Measurements from ENCODE around the gene PSMD9.
"Not testable (repeated sequence)": the region's sequence is repeated elsewhere in the genome, so short reads cannot be mapped to it uniquely, and the experiment has no call there.

Gene PSMD9

DNA sequence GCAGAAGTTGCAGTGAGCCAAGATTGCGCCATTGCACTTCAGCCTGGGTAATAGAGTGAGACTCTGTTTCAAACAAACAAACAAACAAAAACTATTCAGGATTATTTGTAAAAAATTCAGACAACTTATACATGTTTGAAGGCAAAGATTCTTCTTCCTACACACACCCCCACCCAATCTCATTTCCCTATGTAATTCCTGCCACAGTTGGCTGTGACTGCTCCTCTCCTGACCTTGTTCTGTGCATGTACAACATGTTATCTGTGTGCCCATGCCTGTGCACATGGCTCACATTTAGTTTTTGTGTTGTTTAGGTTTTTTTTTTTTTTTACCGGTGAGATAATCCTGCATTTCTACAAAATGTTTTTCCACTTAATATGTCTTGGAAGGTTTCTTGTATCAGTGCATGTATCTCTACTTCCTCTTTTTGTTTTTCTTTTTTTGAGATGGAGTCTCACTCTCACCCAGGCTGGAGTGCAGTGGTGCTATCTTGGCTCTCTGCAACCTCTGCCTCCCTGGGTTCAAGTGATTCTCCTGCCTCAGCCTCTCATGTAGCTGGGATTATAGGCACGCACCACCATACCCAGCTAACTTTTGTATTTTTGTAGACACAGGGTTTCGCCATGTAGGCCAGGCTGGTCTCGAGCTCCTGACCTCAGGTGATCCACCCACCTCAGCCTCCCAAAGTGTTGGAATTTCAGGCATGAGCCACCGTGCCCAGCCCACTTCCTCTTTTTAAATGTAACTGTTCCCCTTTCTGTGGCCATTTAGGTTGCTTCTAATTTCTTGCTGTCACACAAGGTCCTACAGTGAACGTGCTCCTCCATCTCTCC, 38.5 kb downstream of the PSMD9 start:
- no peak for DNase-seq

DNA sequence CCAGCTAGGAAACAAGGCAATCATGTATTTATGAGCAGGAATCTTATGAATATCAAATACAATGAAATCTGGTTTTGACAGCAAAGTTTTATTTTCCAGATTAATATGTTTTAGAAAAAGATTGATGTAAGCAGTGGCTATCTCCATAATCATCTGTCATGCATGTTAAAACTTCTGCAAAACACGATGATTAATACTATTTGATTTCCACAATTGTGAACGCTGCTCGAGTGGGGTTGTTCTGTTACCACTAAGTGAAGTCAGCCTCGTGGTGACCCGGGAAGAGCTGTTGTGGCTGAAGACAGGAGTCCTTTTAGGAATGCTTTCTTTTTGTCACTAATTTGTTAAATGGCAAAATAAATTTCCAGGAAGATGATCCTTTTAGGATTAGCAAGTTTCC, 39.2 kb downstream of the PSMD9 start:
- no peak for DNase-seq

DNA sequence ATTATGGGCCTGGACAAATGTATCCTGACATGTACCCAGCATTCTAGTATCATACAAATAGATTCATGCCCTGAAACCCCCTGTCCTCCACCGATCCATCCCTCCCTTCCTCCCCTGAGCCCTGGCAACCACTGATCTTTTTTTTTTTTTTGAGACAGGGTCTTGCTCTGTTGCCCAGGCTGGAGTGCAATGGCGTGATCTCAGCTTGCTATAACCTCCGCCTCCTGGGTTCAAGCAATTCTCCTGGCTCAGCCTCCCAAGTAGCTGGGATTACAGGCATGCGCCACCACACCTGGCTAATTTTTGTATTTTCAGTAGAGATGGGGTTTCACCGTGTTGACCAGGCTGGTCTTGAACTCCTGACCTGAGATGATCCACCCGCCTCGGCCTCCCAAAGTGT, 41.0 kb downstream of the PSMD9 start:
- not testable (repeated sequence) for DNase-seq

DNA sequence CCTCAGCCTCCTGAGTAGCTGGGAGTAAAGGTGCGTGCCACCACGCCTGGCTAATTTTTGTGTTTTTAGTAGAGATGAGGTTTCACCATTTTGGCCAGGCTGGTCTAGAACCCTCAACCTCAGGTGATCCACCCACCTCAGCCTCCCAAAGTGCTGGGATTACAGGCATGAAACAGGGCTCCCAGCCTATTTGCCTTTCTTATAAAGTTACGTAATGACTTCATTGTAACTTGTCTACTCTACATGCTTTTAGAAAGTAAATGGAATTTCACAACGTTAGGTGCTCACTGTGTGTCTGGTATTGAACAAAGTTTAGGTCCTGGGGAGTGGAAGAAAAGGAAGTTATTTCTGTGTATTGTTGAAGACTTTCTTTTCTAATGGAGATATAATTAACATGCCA, 42.3 kb downstream of the PSMD9 start:
- no peak for DNase-seq

DNA sequence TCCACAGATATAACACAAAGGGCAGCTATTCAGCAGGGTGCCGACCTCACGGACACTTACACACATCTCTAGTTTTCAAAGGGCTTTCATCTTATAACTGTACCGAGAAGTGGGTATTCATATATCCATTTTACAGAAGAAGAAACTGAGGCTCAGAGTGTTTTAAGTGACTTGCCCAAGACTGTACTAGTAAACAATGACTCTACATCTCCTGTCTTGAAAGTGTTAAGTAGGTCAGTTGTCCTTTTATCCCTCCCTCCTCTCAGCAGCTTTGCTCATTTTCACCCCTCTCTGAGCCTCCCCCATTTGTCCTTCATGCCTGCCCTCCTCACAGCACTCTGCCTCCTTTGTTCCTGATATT, 43.6 kb downstream of the PSMD9 start:
- no peak for DNase-seq

DNA sequence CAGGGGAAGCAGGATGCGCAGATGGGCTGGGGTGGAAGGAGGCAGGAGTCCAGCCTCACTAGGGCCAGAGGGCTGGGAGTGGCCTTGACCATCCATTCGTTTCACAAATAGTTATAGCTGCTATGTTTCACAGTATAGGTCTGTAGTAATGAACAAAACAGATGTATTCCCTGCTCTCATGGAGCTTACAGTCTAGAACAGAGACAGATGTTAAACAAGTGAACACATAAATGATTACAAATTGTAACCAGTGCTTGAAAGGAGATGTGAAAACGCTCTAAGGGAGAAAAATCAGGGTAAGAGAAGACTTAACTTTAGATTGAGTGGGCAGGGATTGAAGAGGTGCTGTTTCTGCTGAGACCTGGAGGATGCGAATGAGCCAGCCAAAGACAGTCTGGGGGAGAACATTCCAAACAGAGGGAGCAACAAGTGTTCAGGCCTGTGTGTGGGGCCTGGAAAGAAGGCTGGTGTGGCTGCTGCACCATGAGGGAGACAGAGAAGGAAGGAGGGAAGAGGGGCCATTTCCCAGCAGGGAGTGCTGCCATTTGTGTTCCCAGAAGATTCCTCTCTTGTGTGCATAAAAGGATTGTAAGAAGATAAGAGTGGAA, 44.4 kb downstream of the PSMD9 start:
- no peak for DNase-seq

DNA sequence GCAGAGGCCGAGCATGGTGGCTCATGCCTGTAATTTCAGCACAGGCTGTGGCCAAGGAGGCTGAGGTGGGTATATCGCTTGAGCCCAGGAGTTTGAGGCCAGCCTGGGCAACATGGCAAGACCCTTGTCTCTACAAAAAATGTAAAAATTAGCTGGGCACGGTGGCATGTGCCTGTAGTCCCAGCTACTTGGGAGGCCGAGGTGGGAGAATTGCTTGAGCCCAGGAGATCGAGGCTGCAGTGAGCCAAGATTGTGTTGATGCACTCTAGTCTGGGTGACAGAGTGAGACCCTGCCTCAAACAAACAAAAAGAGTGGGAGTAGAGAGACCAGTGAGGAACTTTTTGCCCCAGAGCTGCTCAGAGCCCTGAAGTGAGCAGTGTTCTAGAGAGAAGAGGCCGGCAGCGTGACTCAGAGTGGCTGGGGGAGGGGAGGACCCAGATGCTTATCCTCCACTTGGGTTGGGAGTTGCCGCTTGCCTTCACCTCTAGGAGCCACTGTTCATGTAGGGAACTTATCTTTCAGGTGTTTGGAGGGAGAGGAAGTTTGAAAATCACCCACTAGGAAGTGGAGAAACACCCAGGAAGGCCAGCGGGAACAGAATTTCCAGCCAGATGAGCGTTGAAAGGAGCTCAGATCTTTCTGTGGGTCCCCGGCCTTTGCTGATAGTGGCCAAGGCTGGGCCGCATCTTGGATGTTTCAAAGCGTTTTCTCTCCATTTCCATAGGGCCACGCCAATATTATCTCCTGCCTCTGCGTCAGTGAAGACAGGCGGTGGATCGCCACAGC, 45.1 kb downstream of the PSMD9 start:
- no peak for DNase-seq

DNA sequence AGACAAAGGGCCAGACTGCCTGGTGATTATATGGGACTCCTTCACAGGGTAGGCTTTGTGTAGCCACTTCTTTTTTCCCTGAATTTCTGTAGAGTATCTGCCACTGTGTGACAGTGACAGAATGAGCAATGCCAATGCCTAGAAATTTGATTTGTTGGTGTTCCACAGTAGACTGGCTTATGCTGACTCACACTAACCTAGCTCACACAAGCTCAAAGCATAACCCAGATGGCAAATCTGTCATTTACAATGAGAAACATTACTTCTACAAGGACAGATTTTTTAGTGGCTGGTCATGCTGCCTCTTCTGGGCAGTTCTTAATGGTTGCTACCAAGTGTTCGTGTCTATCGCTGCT, 45.7 kb downstream of the PSMD9 start:
- no peak for DNase-seq

DNA sequence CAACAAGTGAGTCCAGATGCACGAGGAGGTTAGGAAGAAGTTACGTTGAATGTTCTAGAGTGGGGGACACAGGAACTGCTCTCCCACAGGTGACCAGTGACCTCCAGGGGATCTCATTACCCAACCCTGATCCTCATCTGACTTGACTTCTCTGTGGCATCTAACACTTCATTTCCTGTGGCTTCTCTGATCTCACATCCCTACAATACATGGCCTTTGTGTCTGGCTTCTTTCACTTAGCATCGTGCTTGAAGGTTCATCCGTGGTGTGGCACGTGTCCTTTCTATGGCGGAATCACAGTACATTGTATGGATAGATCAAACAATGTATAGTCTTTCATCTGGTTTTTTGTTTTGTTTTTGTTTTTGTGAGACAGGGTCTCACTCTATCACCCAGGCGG, 49.1 kb downstream of the PSMD9 start:
- DNase-seq: no peak

DNA sequence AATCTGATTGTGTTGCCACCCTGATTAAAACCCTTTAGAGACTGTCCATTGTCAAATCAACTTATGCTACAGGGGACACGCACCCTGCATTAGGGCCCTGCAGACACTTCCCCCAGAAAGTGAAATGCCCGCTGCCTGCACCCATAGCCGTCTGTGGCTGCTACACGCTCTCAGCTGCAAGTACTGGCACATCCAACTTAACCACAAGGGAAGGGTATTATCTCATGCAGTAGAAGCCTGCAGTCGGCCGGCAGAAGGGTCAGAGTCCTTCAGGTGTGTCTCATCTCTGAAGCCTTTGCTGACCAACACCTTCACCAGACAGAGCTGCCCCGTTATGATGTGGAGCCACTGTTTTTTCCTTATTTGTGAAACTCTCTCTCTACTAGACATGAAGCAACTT, 50.6 kb downstream of the PSMD9 start:
- no peak for DNase-seq

DNA sequence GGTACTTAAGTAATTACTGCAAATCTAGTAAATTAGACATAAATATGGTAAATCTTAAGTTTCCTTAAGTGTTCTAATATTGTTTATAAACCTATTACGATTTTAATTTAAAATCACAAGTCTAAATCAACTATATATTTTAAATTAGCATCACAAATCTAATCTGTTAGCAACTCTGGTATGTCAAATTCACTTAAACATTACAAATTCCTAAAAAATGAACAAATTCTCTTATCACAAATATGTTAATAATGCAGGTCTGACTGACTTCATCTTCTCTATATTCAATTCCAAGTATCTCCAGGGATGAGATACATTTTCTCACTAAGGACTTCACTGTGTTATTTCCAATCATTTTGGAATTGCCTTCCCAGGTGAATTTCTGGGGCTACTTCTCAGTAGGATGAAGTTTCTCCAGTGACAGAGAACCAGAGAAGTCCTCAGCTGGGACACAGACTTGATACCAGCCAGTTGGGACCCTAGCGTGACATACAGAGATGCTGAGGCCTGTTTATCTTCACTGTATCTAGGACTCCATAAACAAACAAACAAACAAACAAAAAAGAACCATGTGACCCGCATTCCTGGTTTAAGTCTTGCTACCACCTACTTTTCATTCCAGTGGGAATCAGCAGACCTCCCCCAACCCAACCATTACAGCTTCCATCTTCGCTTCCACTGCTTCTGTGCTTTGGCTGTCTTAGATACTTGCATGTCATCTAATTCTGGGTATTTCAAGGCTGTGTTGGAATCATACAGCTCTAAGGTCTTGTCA, 51.6 kb downstream of the PSMD9 start:
- DNase-seq: no peak

DNA sequence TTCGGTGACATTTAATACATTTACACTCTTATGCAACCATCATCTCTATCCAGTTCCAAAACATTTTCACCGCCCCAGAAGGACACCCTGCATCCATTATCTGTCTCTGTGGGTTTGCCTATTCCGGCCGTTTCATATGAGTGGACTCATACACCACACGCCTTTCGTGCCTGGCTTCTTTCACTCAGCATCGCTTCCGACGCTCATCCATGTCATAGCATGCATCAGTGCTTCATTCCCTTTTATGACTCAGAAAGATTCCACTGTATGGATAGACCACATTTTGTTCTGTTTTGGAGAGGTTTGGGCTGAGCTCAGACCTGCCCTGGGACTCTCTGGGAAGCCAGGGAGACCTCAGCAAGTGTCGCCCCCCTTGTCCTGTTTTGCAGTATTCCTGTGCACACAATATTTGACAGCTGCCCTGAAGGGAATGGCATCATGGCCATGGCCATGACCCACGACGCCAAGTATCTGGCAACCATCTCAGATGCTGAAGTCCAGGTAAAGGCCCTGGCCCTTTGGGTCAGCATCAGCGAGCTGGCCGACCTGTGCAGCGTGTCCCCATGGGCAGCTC, 53.6 kb downstream of the PSMD9 start:
- DNase-seq: no peak

DNA sequence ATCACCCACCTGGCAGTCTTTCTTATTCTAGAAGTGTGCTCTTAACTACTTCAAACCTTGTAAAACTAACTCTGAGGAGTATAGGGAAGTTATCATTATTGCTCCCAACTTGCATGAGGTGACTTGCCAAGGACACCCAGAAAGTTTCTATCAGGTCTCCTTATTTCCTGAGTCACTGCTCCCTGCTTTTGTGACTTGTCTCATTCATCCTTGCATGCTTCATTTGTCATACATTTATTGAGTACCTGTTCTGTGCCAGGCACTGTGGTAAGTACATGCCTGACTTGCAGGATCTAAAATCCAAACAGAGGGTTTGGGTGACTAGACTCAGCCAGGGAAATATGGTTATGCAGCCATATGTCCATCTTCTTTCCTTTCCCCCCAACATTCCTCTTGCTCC, 55.3 kb downstream of the PSMD9 start:
- no peak for DNase-seq

DNA sequence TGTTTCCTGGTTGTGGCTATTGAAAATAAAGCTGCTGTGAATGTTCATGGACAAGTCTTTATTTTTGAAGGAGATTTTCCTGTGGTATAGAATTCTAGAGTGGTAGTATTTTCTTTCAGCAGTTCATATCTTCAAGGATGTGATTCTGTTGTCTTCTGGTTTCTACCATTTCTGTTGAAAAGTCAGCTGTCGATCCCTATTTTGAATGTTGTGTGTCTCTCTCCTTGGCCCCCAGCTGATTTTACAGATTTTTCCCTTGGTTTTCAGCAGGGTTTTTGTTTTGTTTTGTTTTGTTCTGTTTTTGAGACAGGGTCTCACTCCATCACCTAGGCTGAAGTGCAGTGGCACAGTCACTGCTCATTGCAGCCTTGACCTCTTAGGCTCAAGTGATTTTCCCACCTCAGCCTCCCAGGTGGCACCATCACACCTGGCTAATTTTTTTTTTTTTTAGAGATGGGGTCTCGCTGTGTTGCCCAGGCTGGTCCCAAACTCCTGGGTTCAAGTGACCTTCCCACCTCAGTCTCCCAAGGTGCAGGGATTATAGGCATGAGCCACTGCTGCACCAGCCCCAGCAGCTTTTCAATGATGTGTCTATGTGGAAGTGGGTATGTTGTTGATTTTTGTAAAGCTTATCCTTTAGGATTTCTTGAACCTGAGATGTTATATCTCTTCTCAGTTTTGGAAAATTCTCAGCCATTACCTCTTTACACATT, 57.9 kb downstream of the PSMD9 start:
- DNase-seq: no peak

DNA sequence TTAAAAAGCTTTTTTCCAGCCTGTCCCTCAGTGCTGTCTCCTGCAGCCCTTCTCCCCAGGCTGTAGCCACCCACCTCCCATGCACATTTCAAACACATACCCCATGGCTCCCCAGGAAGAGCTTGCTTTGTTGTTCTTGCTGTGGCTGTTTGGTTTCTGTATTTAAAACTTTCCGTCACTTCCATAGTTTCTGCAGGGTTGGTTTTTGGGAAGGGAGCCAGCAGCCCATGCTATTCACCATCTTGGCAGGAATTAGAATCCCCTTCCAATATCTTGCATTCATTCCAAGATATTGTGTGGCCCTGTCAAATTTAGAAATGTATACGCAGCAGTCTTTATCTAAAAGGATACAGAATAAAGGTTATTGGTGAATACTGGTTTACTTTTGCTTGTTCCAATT, 59.4 kb downstream of the PSMD9 start:
- DNase-seq: no peak

DNA sequence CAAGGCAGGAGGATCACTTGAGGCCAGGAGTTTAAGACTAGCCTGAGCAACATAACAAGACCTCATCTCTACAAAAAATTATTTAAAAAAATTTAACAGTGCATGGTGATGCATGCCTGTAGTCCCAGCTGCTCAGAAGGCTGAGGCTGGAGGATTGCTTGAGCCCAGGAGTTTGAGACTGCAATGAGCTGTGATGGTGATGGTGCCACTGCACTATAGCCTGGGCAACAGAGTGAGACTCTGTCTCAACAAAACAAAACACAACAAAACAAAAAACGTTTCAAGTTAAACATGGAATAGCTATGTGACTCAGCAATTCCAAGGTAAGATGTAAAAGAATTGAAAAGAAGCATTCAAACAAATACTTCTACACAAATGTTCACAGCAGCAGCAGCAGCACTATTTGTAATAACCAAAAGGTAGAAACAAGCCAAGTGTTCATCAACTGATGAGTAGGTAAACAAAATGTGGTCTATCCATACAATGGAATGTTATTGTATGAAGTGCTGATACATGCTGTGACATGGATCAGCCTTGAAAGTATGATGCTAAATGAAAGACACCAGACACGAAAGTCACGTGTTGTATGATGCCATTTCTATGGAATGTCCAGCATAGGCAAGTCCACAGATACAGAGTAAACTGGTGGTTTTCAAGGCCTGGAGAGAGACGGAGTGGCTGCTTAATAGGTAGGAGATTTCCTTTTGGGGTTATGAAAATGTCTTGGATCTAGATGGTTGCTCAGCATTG, 61.2 kb downstream of the PSMD9 start:
- peak; percentile 6 for DNase-seq

DNA sequence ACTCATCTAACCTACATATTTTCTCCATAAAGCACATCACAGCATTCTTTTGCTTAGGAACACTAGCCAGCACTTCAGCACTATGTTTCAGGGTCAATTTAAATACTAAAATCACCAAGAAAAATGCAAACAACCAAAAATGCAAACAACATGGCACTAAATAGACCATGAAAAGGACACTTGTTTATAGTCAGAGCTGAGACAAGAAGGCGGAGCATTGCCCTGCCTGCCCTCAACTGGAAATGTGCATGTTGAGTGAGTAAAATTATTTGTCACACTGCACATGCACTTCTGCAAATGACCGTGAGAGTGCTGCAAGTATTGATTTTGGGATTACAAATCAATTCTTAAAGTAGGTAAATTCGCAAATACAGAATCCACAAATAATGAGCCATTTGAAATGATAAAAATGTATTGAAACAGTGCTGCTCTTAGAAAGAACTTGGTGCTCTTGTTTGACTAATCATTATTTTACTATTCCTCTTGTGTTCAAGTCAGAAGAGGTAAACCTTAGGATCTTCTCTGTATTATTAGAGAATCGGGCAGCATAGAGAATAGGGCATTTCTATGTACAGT, 64.6 kb downstream of the PSMD9 start:
- DNase-seq: no peak

DNA sequence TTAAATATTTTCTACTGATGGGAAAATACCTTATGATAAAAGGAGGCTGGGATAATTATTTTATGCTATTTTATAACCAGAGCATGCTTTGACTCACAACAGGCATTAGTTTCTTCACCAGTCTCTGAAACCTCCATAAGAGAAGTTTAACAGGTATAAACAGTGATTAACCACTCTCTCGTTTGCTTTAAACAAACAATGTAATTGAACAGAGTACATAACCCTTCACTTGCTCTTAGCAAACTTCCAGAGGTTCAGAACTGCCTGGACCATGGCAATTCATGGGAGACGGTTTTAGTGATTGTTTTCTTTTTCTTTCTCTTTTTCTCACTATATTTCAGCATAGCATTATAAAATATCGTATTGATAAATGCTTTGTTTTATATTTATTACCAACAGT, 65.1 kb downstream of the PSMD9 start:
- DNase-seq: no peak

DNA sequence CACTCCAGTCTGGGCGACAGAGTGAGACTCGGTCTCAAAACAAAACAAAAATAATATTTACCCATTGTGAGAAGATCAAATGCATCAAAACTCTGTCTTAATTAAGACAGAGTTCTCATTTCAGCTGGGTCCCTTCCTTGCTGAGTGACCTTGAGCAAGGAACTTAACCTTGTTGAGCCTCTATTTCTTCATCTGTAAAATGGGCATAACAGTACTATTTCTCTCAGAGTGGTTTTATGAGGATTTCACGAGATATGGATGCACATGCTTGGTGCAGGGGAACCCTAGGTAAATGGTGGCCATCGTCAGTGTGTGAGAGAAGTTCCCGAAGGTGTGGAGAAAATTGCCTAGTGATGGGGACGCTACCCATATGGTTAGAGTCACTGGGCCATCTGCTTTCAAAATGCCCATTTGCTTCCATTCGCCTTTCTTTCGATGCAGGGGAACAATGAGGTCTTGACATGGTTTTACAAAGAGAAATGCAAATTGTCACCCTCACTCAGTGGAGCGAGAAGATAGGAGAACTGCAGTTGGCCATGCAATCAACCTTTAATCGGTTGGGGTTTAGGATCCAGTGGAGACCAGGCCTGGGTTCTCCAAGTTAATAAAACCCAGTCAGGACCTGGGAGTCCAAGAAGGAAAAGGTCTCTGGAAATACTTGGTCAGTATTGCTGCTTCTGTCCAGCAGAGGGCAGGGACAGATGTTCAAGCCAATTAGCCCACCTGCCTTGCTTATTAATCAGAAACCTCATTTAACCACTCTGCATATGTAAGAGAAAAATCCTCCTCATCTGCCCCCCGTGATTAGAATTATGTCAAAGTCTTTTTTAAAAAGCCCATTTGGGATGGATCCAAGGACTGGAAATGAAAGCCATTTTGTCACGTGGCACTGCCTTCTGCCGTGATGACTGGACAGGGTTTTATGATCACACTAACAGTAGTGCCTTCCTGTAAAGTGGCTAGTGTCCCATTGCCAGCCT, 67.0 kb downstream of the PSMD9 start:
- DNase-seq: no peak

All from amniotic stem cell (primary cell).